Esophagus squamous epithelium (tissue), 5 donors: Measurements from ENCODE around the gene PKN2. TPM values are rescaled to one million over a fixed set of nuclear protein-coding genes. Genes with fewer than 3 reads are reported as not detected.

ENCODE experiments used
- DNase-seq: peaks from one replicate; lab custom pipeline; 2025; lab: John Stamatoyannopoulos, UW
- H3K27ac ChIP-seq, 4 donors: fragments of 200-600 bp; sonication (generic); one replicate each; pipeline ENCODE4 v1.5.1; 2016 to 2019; ENCODE audit warnings: mild to moderate bottlenecking in 1 of 4
- H3K27me3 ChIP-seq, 4 donors: fragments of 200-600 bp; sonication (generic); 1 replicate in 3 of 4; 2 replicates in 1 of 4; pipeline versions ENCODE4 v1.5.1 to v1.6.0; 2017 to 2021; ENCODE audit warnings: antibody characterized with exemption in 1 of 4
- H3K36me3 ChIP-seq, 3 donors: fragments of 200-600 bp; sonication (generic); one replicate each; pipeline ENCODE4 v1.5.1; 2016 to 2019
- H3K4me1 ChIP-seq, 3 donors: fragments of 200-600 bp; sonication (generic); one replicate each; pipeline ENCODE4 v1.5.1; 2017 to 2019
- H3K4me3 ChIP-seq, 4 donors: fragments of 200-600 bp; sonication (generic); 1 replicate in 3 of 4; 2 replicates in 1 of 4; pipeline ENCODE4 v1.5.1; 2016 to 2019; ENCODE audit warnings: mild to moderate bottlenecking in 2 of 4, moderate library complexity in 1 of 4
- H3K9me3 ChIP-seq, 3 donors: fragments of 200-600 bp; sonication (generic); one replicate each; pipeline ENCODE4 v1.5.1; 2016 to 2019
- CTCF ChIP-seq, 6 experiments: fragments of 450-650 bp in 4 of 6; fragments of 200-600 bp in 2 of 6; sonication (generic) in 2 of 6; IDR thresholded peaks; one replicate each; pipeline ENCODE4 v1.5.1; 2016 to 2019; ENCODE audit warnings: antibody characterized with exemption in 6 of 6, mild to moderate bottlenecking in 4 of 6, moderate library complexity in 4 of 6
- POLR2A ChIP-seq, 4 donors: fragments of 450-650 bp; IDR thresholded peaks; one replicate each; pipeline ENCODE4 v1.6.1; 2017; ENCODE audit warnings: antibody characterized with exemption in 4 of 4, mild to moderate bottlenecking in 4 of 4, moderate library complexity in 3 of 4
- WGBS, 2 donors: methylation state at CpG; one replicate each; pipeline ENCODE4 v1.1.5; 2018; 5-methylcytosine and 5-hydroxymethylcytosine counted together
- intact Hi-C: fragments of 100-400 bp; cut with DNase I; formaldehyde crosslinking; loops from one replicate; pipeline ENCODE4 v1.15.0; 2022
- total RNA-seq, 4 donors: library from RNA; depleted of rRNA; stranded (reverse); fragments of >200 nt; gene quantifications; one replicate each; pipeline ENCODE4 v1.1.0, GENCODE V29; 2016
- donor health status: DM: yes; HTN: yes; CAD: no.

PKN2 gene
- total RNA-seq, 4 donors from 2014 or later: 26.1 to 54.0 (median 34.8) TPM

DNA sequence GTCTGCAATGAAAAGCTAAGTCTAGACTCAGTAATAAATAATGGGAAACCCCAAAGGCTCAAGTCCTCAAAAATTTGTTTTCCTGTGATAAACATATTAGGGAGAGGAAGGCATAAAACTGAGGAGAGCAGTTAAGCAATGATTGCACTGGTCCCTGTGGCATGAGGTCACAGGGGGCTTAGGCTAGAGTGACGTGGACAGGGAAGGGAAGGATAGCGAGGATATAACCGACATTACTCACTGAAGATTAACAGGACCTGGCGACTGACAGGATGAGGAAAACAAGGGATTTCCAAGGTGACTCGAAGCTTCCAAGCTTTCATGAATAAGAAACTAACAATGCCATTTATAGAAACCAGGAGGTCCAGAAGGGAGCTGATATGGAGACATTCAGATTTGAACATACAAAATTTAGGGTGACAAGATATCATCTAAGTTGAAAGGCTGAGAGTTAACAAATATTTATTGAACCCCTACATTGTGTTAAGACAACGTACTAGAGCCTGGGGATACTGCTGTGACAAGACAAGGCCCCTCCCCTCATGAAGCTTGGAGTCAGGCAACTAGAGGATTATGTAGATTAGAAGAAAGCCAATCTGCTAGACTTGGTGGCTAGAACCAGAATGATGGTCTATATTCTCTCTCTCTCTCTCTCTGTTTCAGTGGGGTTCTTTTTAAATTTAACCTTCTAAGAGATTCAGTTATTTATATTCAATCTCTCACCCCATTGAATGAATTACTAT is 33.2 kb upstream of the PKN2 start:
- Histone ChIP-seq H3K4me1 (no peaks in the 10 kb centered on the region), H3K36me3 (no peaks in the 10 kb centered on the region), H3K4me3 (no peak overlapping the region), H3K27ac (no peak overlapping the region), H3K27me3 (no peaks in the 10 kb centered on the region), H3K9me3 (no peaks in the 10 kb centered on the region)
- TF ChIP-seq POLR2A (IDR thresholded peaks at IDR 0.05) (no peak), CTCF (IDR thresholded peaks at IDR 0.05) (no peak)
- 61 to 73% methylated on average over 6 of the region's 6 CpGs for WGBS, 2 donors
- DNase-seq: no peak
- intact Hi-C loops: loop anchor here (5.0 kb wide), 1 partner anchor 226 kb away; no protein-coding TSS in a partner anchor

DNA sequence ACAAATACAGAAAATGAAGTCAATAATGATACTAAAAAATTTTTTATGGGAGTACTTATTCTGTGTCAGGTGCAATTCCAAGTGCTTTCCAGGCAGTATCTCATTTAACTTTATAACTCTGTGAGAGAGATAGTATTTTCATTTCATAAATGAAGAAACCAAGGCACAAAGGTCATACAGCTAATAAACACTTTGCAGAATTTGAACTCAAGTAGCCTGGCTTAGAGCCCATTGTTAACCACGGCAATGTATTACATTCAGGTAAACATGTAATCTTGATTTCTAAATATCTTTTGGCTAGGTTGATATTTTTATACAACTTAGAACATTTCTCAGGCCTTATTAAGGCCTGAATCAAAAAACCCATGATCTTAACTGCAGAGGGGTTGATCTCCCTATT is 28.9 kb upstream of the PKN2 start:
- no peak for DNase-seq
- Histone ChIP-seq H3K36me3 (no peaks in the 10 kb centered on the region), H3K4me1 (no peaks in the 10 kb centered on the region), H3K27me3 (no peaks in the 10 kb centered on the region), H3K27ac (no peak overlapping the region), H3K4me3 (no peak overlapping the region), H3K9me3 (no peaks in the 10 kb centered on the region)
- intact Hi-C loops: no loop called here
- TF ChIP-seq POLR2A (IDR thresholded peaks at IDR 0.05) (no peak), CTCF (IDR thresholded peaks at IDR 0.05) (no peak)
- 3 to 11% methylated on average over 1 of the region's 1 CpG for WGBS, 2 donors

GRCh38 chr1:88655685-88656299 is 28.3 kb upstream of the PKN2 start:
- no peaks in the 10 kb centered on the region for H3K9me3 ChIP-seq
- no peak for DNase-seq
- no peaks in the 10 kb centered on the region for H3K27me3 ChIP-seq
- 5 to 8% methylated on average over 3 of the region's 3 CpGs for WGBS, 2 donors
- H3K4me3 ChIP-seq: no peak overlapping the region
- no peaks in the 10 kb centered on the region for H3K4me1 ChIP-seq
- TF ChIP-seq POLR2A (IDR thresholded peaks at IDR 0.05): no peak
- TF ChIP-seq CTCF (IDR thresholded peaks at IDR 0.05): peak; percentile 41 to 67 (median 66)
- no peak overlapping the region for H3K27ac ChIP-seq
- intact Hi-C loops: no loop called here
- H3K36me3 ChIP-seq: no peaks in the 10 kb centered on the region

- Histone ChIP-seq H3K4me3 (no peak overlapping the region), H3K27ac (no peak overlapping the region), H3K4me1 (no peaks in the 10 kb centered on the region), H3K9me3 (no peaks in the 10 kb centered on the region), H3K36me3 (no peaks in the 10 kb centered on the region), H3K27me3 (no peaks in the 10 kb centered on the region)
- no peak for DNase-seq
- TF ChIP-seq CTCF (IDR thresholded peaks at IDR 0.05): no peak
- TF ChIP-seq POLR2A (IDR thresholded peaks at IDR 0.05): no peak
- intact Hi-C loops: no loop called here
- WGBS, 2 donors: 68 to 73% methylated on average over 3 of the region's 3 CpGs
Measured at GRCh38 chr1:88658419-88658818, 25.7 kb upstream of the PKN2 start.

DNA sequence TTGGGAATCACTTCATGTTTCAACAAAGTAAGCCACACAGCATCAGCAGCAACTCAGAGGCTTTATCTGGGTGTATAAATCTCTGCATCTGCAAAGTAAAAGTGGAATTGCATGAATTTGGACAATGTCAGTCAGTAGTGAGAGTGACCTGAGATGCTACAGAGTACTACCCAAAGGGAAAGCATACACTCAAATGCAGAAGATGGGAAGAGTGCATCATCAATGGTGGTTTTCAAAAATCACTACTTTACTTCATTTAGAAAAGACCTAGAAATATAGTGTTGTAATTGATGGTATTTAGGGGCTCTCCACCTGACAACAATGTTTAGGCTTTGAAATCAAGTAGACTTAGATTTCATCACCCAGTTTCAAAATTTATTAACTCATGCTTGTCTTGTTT is 24.5 kb upstream of the PKN2 start:
- no peaks in the 10 kb centered on the region for H3K9me3 ChIP-seq
- H3K36me3 ChIP-seq: no peaks in the 10 kb centered on the region

More for the DNA sequence above, 24.5 kb upstream of the PKN2 start:
- Histone ChIP-seq H3K27me3 (no peaks in the 10 kb centered on the region), H3K27ac (no peak overlapping the region), H3K4me3 (no peak overlapping the region), H3K4me1 (no peaks in the 10 kb centered on the region)
- intact Hi-C loops: no loop called here
- TF ChIP-seq CTCF (IDR thresholded peaks at IDR 0.05) (no peak), POLR2A (IDR thresholded peaks at IDR 0.05) (no peak)
- DNase-seq: no peak
